PC-9 (cell line): ENCODE results near the gene TTC1.

ENCODE experiments used
- CTCF ChIP-seq: fragments of 200-600 bp; sonication (generic); conservative IDR thresholded peaks from 2 replicates; pipeline ENCODE4 v1.6.1; 2017; ENCODE audit warnings: mixed run types, antibody characterized with exemption, mild to moderate bottlenecking, moderate library complexity
- EZH2 ChIP-seq: fragments of 200-600 bp; sonication (generic); IDR thresholded peaks from 2 replicates; pipeline ENCODE4 v1.8.0; 2017; ENCODE audit warnings: antibody characterized with exemption, low read depth

GRCh38 chr5:160044967-160045366, 36.0 kb downstream of the TTC1 start:
- no peak for TF ChIP-seq CTCF
- no peak for TF ChIP-seq EZH2
